ENCODE measurements around the gene GGN. TPM values are rescaled to one million over a fixed set of nuclear protein-coding genes. Genes with fewer than 3 reads are reported as not detected.

The GGN gene
- total RNA-seq, 1 experiment from 2014 or later = 1.4 TPM

DNA sequence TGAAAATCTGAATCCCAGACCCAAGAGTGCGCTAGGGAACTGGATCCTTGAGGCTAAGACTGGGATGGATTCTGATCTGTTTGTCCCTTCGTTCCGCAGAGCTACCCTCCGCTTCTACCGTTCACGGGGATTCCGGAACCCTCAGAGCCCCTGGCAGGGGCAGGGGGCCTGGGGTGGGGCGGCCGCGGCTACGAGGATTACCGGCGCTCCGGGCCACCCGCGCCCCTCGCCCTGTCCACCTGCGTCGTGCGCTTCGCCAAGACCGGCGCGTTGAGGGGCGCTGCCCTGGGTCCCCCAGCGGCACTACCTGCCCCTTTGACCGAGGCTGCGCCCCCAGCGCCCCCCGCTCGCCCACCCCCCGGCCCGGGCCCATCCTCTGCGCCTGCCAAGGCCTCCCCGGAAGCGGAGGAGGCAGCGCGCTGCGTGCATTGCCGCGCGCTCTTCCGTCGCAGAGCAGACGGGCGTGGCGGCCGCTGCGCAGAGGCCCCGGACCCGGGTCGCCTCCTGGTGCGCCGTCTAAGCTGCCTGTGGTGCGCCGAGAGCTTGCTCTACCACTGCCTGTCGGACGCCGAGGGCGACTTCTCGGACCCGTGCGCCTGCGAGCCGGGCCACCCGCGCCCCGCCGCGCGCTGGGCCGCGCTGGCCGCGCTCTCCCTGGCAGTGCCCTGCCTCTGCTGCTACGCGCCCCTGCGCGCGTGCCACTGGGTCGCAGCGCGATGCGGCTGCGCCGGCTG, 7.7 kb upstream of the GGN start:
- no peaks in the 10 kb centered on the region for H3K27me3 Mint-ChIP-seq (ENCODE audit: insufficient read depth, unreplicated experiment)
- no peak overlapping the region for H3K27ac Mint-ChIP-seq (ENCODE audit: low read depth, unreplicated experiment)
- H3K4me1 Mint-ChIP-seq (ENCODE audit: insufficient read depth, unreplicated experiment) = no peaks in the 10 kb centered on the region
- no TSS peak for BruUV-seq (replicated peaks)
- ChIA-PET POLR2A (no interaction called here), CTCF (interaction anchor here (0.7 kb wide), 1 partner anchor 86 kb away, joined by 3 read pairs; no protein-coding TSS in a partner anchor)
- no peak overlapping the region for H3K4me3 Mint-ChIP-seq (ENCODE audit: unreplicated experiment)
- peaks cover 17% of the 10 kb centered on the region for H3K36me3 Mint-ChIP-seq (ENCODE audit: insufficient read depth, unreplicated experiment)
- intact Hi-C loops (cut with micrococcal nuclease) = no loop called here
- TF ChIP-seq, protein P1, sequence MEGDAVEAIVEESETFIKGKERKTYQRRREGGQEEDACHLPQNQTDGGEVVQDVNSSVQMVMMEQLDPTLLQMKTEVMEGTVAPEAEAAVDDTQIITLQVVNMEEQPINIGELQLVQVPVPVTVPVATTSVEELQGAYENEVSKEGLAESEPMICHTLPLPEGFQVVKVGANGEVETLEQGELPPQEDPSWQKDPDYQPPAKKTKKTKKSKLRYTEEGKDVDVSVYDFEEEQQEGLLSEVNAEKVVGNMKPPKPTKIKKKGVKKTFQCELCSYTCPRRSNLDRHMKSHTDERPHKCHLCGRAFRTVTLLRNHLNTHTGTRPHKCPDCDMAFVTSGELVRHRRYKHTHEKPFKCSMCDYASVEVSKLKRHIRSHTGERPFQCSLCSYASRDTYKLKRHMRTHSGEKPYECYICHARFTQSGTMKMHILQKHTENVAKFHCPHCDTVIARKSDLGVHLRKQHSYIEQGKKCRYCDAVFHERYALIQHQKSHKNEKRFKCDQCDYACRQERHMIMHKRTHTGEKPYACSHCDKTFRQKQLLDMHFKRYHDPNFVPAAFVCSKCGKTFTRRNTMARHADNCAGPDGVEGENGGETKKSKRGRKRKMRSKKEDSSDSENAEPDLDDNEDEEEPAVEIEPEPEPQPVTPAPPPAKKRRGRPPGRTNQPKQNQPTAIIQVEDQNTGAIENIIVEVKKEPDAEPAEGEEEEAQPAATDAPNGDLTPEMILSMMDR (IDR thresholded peaks at IDR 0.05; ENCODE audit: unreplicated experiment) = no peak
- DNase-seq (ENCODE audit: unreplicated experiment) = no peak
- no peaks in the 10 kb centered on the region for H3K9me3 Mint-ChIP-seq (ENCODE audit: unreplicated experiment)

DNA sequence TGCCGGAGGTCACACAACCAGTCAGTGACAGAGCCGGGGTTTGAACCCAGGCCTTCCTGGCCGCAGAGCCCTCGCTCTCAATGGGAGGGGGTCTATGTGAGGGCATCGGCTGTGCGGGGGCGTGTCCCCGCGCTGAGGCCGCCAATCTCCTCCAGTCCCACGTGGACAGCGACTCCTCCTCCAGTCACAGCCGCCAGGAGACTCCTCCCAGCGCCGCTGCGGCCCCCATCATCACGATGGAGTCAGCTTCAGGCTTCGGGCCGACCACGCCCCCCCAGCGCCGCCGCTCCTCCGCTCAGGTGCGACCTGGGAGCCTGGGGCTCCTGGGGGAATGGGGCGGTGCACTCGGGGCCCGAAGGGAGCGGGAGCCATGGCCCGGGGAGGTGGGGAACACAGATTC, 6.7 kb upstream of the GGN start:
- H3K27me3 Mint-ChIP-seq (ENCODE audit: insufficient read depth, unreplicated experiment) = no peaks in the 10 kb centered on the region
- BruUV-seq (replicated peaks) = no TSS peak

DNA sequence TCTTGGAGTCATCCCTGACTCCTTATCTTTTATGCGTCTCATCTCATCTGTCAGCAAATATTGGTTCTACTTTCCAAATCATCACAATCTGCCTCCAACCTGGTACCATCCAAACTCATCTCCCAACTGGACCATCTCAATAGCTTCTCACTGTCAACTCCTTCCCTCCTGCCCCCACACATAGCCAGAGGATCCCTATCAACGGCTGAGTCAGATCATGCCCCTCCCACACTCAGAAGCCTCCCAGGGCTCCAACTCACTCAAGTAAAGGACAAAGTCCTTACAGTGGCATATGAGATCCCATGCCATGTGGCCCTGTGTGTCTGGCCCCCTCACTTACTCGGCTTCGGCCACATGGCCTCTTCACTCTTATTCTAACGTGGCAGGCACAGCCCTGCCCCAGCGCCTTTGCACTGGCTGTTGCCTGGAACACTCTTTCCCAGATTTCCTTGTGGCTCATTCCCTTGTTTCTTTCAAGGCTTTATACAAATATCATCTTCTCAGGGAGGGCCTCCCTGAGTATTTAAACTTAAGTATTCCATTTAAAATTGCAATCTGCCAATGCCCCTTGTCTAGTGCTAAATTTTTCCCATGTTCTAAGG, 5.0 kb upstream of the GGN start:
- TF ChIP-seq, protein P1 (IDR thresholded peaks at IDR 0.05; ENCODE audit: unreplicated experiment) = no peak
- Mint-ChIP-seq H3K9me3 (ENCODE audit: unreplicated experiment) (no peaks in the 10 kb centered on the region), H3K4me1 (ENCODE audit: insufficient read depth, unreplicated experiment) (peaks cover 10% of the 10 kb centered on the region), H3K4me3 (ENCODE audit: unreplicated experiment) (no peak overlapping the region), H3K27me3 (ENCODE audit: insufficient read depth, unreplicated experiment) (no peaks in the 10 kb centered on the region), H3K36me3 (ENCODE audit: insufficient read depth, unreplicated experiment) (peaks cover 17% of the 10 kb centered on the region), H3K27ac (ENCODE audit: low read depth, unreplicated experiment) (no peak overlapping the region)
- no TSS peak for BruUV-seq (replicated peaks)
- CTCF ChIA-PET = interaction anchor here (0.9 kb wide), 1 partner anchor 10 kb away, joined by 3 read pairs; the partner anchor contains the start of gene FAM98C
- intact Hi-C loops (cut with micrococcal nuclease) = no loop called here
- DNase-seq (ENCODE audit: unreplicated experiment) = no peak
- POLR2A ChIA-PET = interaction anchor here (0.6 kb wide), 1 partner anchor 1006 kb away, joined by 3 read pairs; no protein-coding TSS in a partner anchor

More for the DNA sequence above, 6.7 kb upstream of the GGN start:
- no peaks in the 10 kb centered on the region for H3K9me3 Mint-ChIP-seq (ENCODE audit: unreplicated experiment)
- POLR2A ChIA-PET = no interaction called here
- H3K27ac Mint-ChIP-seq (ENCODE audit: low read depth, unreplicated experiment) = no peak overlapping the region
- TF ChIP-seq, protein P1 (IDR thresholded peaks at IDR 0.05; ENCODE audit: unreplicated experiment) = no peak
- no peak overlapping the region for H3K4me3 Mint-ChIP-seq (ENCODE audit: unreplicated experiment)
- H3K4me1 Mint-ChIP-seq (ENCODE audit: insufficient read depth, unreplicated experiment) = peaks cover 7% of the 10 kb centered on the region
- intact Hi-C loops (cut with micrococcal nuclease) = no loop called here
- CTCF ChIA-PET = no interaction called here
- H3K36me3 Mint-ChIP-seq (ENCODE audit: insufficient read depth, unreplicated experiment) = peaks cover 17% of the 10 kb centered on the region
- DNase-seq (ENCODE audit: unreplicated experiment) = no peak

- H3K27ac Mint-ChIP-seq (ENCODE audit: low read depth, unreplicated experiment) = no peak overlapping the region
- H3K4me3 Mint-ChIP-seq (ENCODE audit: unreplicated experiment) = no peak overlapping the region
- H3K9me3 Mint-ChIP-seq (ENCODE audit: unreplicated experiment) = no peaks in the 10 kb centered on the region
- peaks cover 16% of the 10 kb centered on the region for H3K4me1 Mint-ChIP-seq (ENCODE audit: insufficient read depth, unreplicated experiment)
- ChIA-PET POLR2A (interaction anchor here (0.6 kb wide), 1 partner anchor 1007 kb away, joined by 3 read pairs; no protein-coding TSS in a partner anchor), CTCF (interaction anchor here (0.9 kb wide), 1 partner anchor 11 kb away, joined by 3 read pairs; the partner anchor contains the start of gene FAM98C)
- no peaks in the 10 kb centered on the region for H3K27me3 Mint-ChIP-seq (ENCODE audit: insufficient read depth, unreplicated experiment)
- intact Hi-C loops (cut with micrococcal nuclease) = no loop called here
- BruUV-seq (replicated peaks) = no TSS peak
- TF ChIP-seq, protein P1 (IDR thresholded peaks at IDR 0.05; ENCODE audit: unreplicated experiment) = no peak
- DNase-seq (ENCODE audit: unreplicated experiment) = no peak
- peaks cover 17% of the 10 kb centered on the region for H3K36me3 Mint-ChIP-seq (ENCODE audit: insufficient read depth, unreplicated experiment)
Measured at GRCh38 chr19:38391911-38392464, 4.2 kb upstream of the GGN start.
